Neural cell (in vitro differentiated cells): Measurements from ENCODE around the gene BRINP1.

Experiments
- CTCF ChIP-seq: fragments of 450-650 bp; IDR thresholded peaks from 2 replicates; pipeline ENCODE4 v1.5.1; 2014; ENCODE audit warnings: antibody characterized with exemption, mild to moderate bottlenecking, moderate library complexity; ENCODE audit not compliant: poor library complexity, severe bottlenecking
- EP300 ChIP-seq: fragments of 450-650 bp; conservative IDR thresholded peaks from 2 replicates; pipeline ENCODE4 v1.6.1; 2014; ENCODE audit warnings: antibody characterized with exemption, mild to moderate bottlenecking, moderate library complexity; ENCODE audit not compliant: poor library complexity, severe bottlenecking
- EZH2 ChIP-seq: fragments of 200-600, 300-800 bp; shearing (Covaris generic), sonication (generic); IDR thresholded peaks from 2 replicates; pipeline ENCODE4 v1.6.1; 2014; ENCODE audit warnings: antibody characterized with exemption, low read length, borderline replicate concordance, mild to moderate bottlenecking; ENCODE audit not compliant: insufficient read depth, poor library complexity, severe bottlenecking
- MXI1 ChIP-seq: fragments of 450-650 bp; conservative IDR thresholded peaks from 2 replicates; pipeline ENCODE4 v1.6.1; 2014; ENCODE audit warnings: antibody characterized with exemption, mild to moderate bottlenecking; ENCODE audit not compliant: poor library complexity, severe bottlenecking
- POLR2AphosphoS5 ChIP-seq: IDR thresholded peaks from 2 replicates; pipeline ENCODE4 v1.6.1; 2012
- RAD21 ChIP-seq: fragments of 450-650 bp; conservative IDR thresholded peaks from 2 replicates; pipeline ENCODE4 v1.6.1; 2014; ENCODE audit warnings: antibody characterized with exemption, mild to moderate bottlenecking, moderate library complexity
- REST ChIP-seq: IDR thresholded peaks from 2 replicates; pipeline ENCODE4 v1.6.1; 2012; ENCODE audit warnings: borderline replicate concordance
- SMC3 ChIP-seq: fragments of 450-650 bp; conservative IDR thresholded peaks from 2 replicates; pipeline ENCODE4 v1.6.1; 2014; ENCODE audit warnings: antibody characterized with exemption, mild to moderate bottlenecking, moderate library complexity; ENCODE audit not compliant: poor library complexity
- TAF1 ChIP-seq: IDR thresholded peaks from 2 replicates; pipeline ENCODE4 v1.6.1; 2012; ENCODE audit warnings: low read depth

- TF ChIP-seq REST (no peak), EZH2 (no peak), CTCF (no peak), RAD21 (no peak), POLR2AphosphoS5 (no peak), MXI1 (no peak), SMC3 (no peak), EP300 (no peak), TAF1 (no peak)
These were observed 11.7 kb downstream of the BRINP1 start for GRCh38 chr9:119357336-119358096.
